Breast epithelium (tissue), 3 donors: ENCODE measurements around the gene ANKRD17.

Experiments
- CTCF ChIP-seq, 3 donors: fragments of 450-650 bp; IDR thresholded peaks; one replicate each; pipeline ENCODE4 v1.5.1; 2016 to 2017; ENCODE audit warnings: antibody characterized with exemption in 3 of 3, mild to moderate bottlenecking in 3 of 3, moderate library complexity in 3 of 3
- POLR2A ChIP-seq: fragments of 450-650 bp; IDR thresholded peaks from one replicate; pipeline ENCODE4 v1.6.1; 2016; ENCODE audit warnings: antibody characterized with exemption, mild to moderate bottlenecking, moderate library complexity
- POLR2AphosphoS5 ChIP-seq, 3 donors: sonication (generic); formaldehyde crosslinking; IDR thresholded peaks; one replicate each; pipeline ENCODE4 v1.6.1; 2017; ENCODE audit warnings: antibody characterized with exemption in 3 of 3

- TF ChIP-seq CTCF (IDR thresholded peaks at IDR 0.05), result no peak
- TF ChIP-seq POLR2AphosphoS5 (IDR thresholded peaks at IDR 0.05), result no peak
- TF ChIP-seq POLR2A, result no peak
Measured at GRCh38 chr4:73220815-73221214, 37.8 kb downstream of the ANKRD17 start.
